Measurements from ENCODE around the gene KRT84.

- TF ChIP-seq CTCF (IDR thresholded peaks at IDR 0.05) = no peak
- no peak for TF ChIP-seq POLR2A (IDR thresholded peaks at IDR 0.05)
These were observed 51.3 kb downstream of the KRT84 start for GRCh38 chr12:52334185-52334584.
